GM12878 (cell line): ENCODE data around the gene ANKRD28. TPM values are rescaled to one million over a fixed set of nuclear protein-coding genes. Genes with fewer than 3 reads are reported as not detected.

Experiments used
- ATAC-seq: fragments of 200-7000 bp; cut with Tn5 transposase; 3 replicates; pipeline ENCODE4 v1.9.1; 2020; ENCODE audit warnings: mild to moderate bottlenecking, moderate library complexity
- BruUV-seq: library from RNA; stranded (reverse); fragments of 400-500 nt; replicated peaks from 2 replicates; lab custom pipeline; 2021; lab: Mats Ljungman, UMichigan
- CTCF ChIA-PET: fragments of 300-600 bp; sonication (Branson Sonifier 250); formaldehyde crosslinking; extraction: SDS; loops from one replicate; lab custom pipeline; 2021; ENCODE audit warnings: inconsistent platforms; lab: Yijun Ruan, JAX
- POLR2A ChIA-PET: fragments of 350-600 bp; formaldehyde crosslinking; extraction: SDS; loops from one replicate; lab custom pipeline; 2021; ENCODE audit warnings: inconsistent platforms; lab: Charles Lee
- RAD21 ChIA-PET: fragments of 300-600 bp; sonication (Branson Sonifier 250); formaldehyde crosslinking; loops from one replicate; lab custom pipeline; 2023; ENCODE audit warnings: antibody characterized with exemption; ENCODE audit not compliant: unreplicated experiment; lab: Charles Lee
- SMC1A ChIA-PET: fragments of 300-600 bp; sonication (Branson Sonifier 250); formaldehyde crosslinking; loops from one replicate; lab custom pipeline; 2023; ENCODE audit not compliant: unreplicated experiment, uncharacterized antibody; lab: Charles Lee
- DNase-seq: peaks from one replicate; pipeline ENCODE4 v3.0.0-alpha.2; 2011; ENCODE audit warnings: low read depth, low spot score
- FAIRE-seq: peaks from 3 replicates; lab custom pipeline; 2011; peaks lifted over from hg19 to GRCh38; lab: Jason Lieb, UNC
- H2AFZ ChIP-seq: 2 replicates; pipeline ENCODE4 v1.6.0; 2011; ENCODE audit warnings: low read depth, low read length, control low read depth; ENCODE audit not compliant: control insufficient read depth
- H3K27ac ChIP-seq: 2 replicates; pipeline ENCODE4 v1.5.1; 2011; ENCODE audit warnings: control low read depth; ENCODE audit not compliant: control insufficient read depth, insufficient read depth
- H3K27me3 ChIP-seq, 2 experiments: replicated peaks in 1 of 2; 2 replicates each; pipeline versions ENCODE4 v1.6.0 to v1.6.1; 2011; ENCODE audit warnings: low read length in 1 of 2; ENCODE audit not compliant: control insufficient read depth in 2 of 2, insufficient read depth in 2 of 2
- H3K36me3 ChIP-seq, 2 experiments: 2 replicates each; pipeline ENCODE4 v1.5.1; 2011; ENCODE audit warnings: low read length in 1 of 2; ENCODE audit not compliant: control insufficient read depth in 2 of 2, insufficient read depth in 2 of 2
- H3K4me1 ChIP-seq: 2 replicates; pipeline ENCODE4 v1.6.1; 2011; ENCODE audit warnings: mild to moderate bottlenecking, low read length, moderate library complexity, mixed read lengths; ENCODE audit not compliant: control insufficient read depth, insufficient read depth
- H3K4me2 ChIP-seq: 2 replicates; pipeline ENCODE4 v1.6.0; 2011; ENCODE audit warnings: control low read depth; ENCODE audit not compliant: control insufficient read depth, insufficient read depth
- H3K4me3 ChIP-seq: fragments of 200-600 bp; sonication (generic); 2 replicates; pipeline ENCODE4 v1.5.1; 2016
- H3K79me2 ChIP-seq: 2 replicates; pipeline ENCODE4 v1.6.0; 2011; ENCODE audit warnings: low read length; ENCODE audit not compliant: control insufficient read depth, insufficient read depth
- H3K9ac ChIP-seq: 2 replicates; pipeline ENCODE4 v1.8.0; 2011; ENCODE audit warnings: low read length, control low read depth, mixed read lengths; ENCODE audit not compliant: control insufficient read depth, insufficient read depth
- H3K9me3 ChIP-seq: replicated peaks from 3 replicates; pipeline ENCODE4 v1.5.1; 2011; ENCODE audit warnings: mild to moderate bottlenecking, low read length; ENCODE audit not compliant: control insufficient read depth, insufficient read depth
- H4K20me1 ChIP-seq: 2 replicates; pipeline ENCODE4 v1.6.0; 2011; ENCODE audit not compliant: control insufficient read depth, insufficient read depth
- BCL3 ChIP-seq: IDR thresholded peaks from 2 replicates; pipeline ENCODE4 v1.6.1; 2011; ENCODE audit warnings: borderline replicate concordance, low read depth, mild to moderate bottlenecking, moderate library complexity, low read length; ENCODE audit not compliant: insufficient read depth, poor library complexity, severe bottlenecking
- DPF2 ChIP-seq: fragments of 450-650 bp; IDR thresholded peaks from 2 replicates; pipeline ENCODE4 v1.6.1; 2017; ENCODE audit warnings: mild to moderate bottlenecking
- EED ChIP-seq: sonication (generic); IDR thresholded peaks from 2 replicates; pipeline ENCODE4 v1.6.1; 2016; ENCODE audit warnings: antibody characterized with exemption, low read depth
- FOS ChIP-seq: IDR thresholded peaks from 3 replicates; pipeline ENCODE4 v1.6.1; 2011; ENCODE audit warnings: borderline replicate concordance; ENCODE audit not compliant: insufficient read length; ENCODE audit errors: extremely low read depth
- KDM1A ChIP-seq: fragments of 200-600 bp; sonication (generic); IDR thresholded peaks from 2 replicates; pipeline ENCODE4 v1.6.1; 2016; ENCODE audit warnings: borderline replicate concordance
- MEF2B ChIP-seq: fragments of 450-650 bp; IDR thresholded peaks from 2 replicates; pipeline ENCODE4 v1.6.1; 2018; ENCODE audit warnings: mild to moderate bottlenecking, moderate library complexity; ENCODE audit not compliant: partially characterized antibody, poor library complexity, severe bottlenecking
- MYB ChIP-seq: fragments of 150-350 bp; IDR thresholded peaks from 2 replicates; pipeline ENCODE4 v1.6.1; 2014; ENCODE audit warnings: mild to moderate bottlenecking, low read depth, low read length, borderline replicate concordance
- MYC ChIP-seq: IDR thresholded peaks from 2 replicates; pipeline ENCODE4 v1.6.1; 2011; ENCODE audit warnings: mild to moderate bottlenecking, low read length, moderate library complexity, inconsistent platforms; ENCODE audit not compliant: insufficient read depth, insufficient replicate concordance, insufficient read length, severe bottlenecking
- NR2C2 ChIP-seq: IDR thresholded peaks from 2 replicates; pipeline ENCODE4 v1.6.1; 2011; ENCODE audit warnings: borderline replicate concordance, low read depth; ENCODE audit not compliant: control insufficient read depth, insufficient read length
- NR2F1 ChIP-seq: fragments of 450-650 bp; conservative IDR thresholded peaks from 2 replicates; pipeline ENCODE4 v1.6.1; 2017; ENCODE audit warnings: mild to moderate bottlenecking
- RAD21 ChIP-seq: IDR thresholded peaks from 2 replicates; pipeline ENCODE4 v1.6.1; 2011; ENCODE audit warnings: mild to moderate bottlenecking, low read depth, low read length, moderate library complexity; ENCODE audit not compliant: insufficient read depth
- RFX5 ChIP-seq: IDR thresholded peaks from 2 replicates; pipeline ENCODE4 v1.6.1; 2011; ENCODE audit warnings: low read depth, low read length, improper control_type of control experiment
- SPI1 ChIP-seq: IDR thresholded peaks from 2 replicates; pipeline ENCODE4 v1.6.1; 2011; ENCODE audit warnings: low read depth, mild to moderate bottlenecking, low read length, moderate library complexity, borderline replicate concordance; ENCODE audit not compliant: insufficient read depth
- TCF3 ChIP-seq: IDR thresholded peaks from 2 replicates; pipeline ENCODE4 v1.6.1; 2012; ENCODE audit warnings: low read depth, mild to moderate bottlenecking, low read length, borderline replicate concordance; ENCODE audit not compliant: insufficient read depth
- in situ Hi-C: fragments of 300-500 bp; cut with MboI; formaldehyde crosslinking; loops from 9 replicates; pipeline ENCODE4 v1.14.3; 2018; ENCODE audit warnings: mixed read lengths
- intact Hi-C: fragments of 100-400 bp; cut with micrococcal nuclease; formaldehyde crosslinking; loops from one replicate; pipeline ENCODE4 v1.14.2; 2022; ENCODE audit not compliant: unreplicated experiment
- polyA plus RNA-seq, 11 experiments: library from polyadenylated mRNA; depleted of rRNA in 4 of 11; unstranded in 6 of 11; stranded (reverse) in 5 of 11; fragments of >200 nt; fragmentation: Nextera tagmentation in 4 of 11; fragmentation: Illumina TruSeq in 1 of 11; extraction: Ambion mirVana in 4 of 11; extraction: Trizol in 1 of 11; gene quantifications; 1 replicate in 1 of 11; 2 replicates in 10 of 11; pipeline versions ENCODE4 v1.2.1 to v1.2.3, GENCODE V29; 2011 to 2016; ENCODE audit warnings: inconsistent platforms in 2 of 11, missing spikeins in 2 of 11, low read depth in 1 of 11
- total RNA-seq, 4 experiments: library from RNA; depleted of rRNA in 3 of 4; stranded (reverse); fragments of >200 nt in 3 of 4; fragmentation: Illumina TruSeq in 1 of 4; extraction: Trizol in 1 of 4; gene quantifications; 2 replicates each; pipeline versions ENCODE4 v1.2.1 to v1.2.3, GENCODE V29; 2013 to 2021
- TF ChIP-seq, protein P1 (sequence below): IDR thresholded peaks from 2 replicates; pipeline ENCODE4 v1.6.1; 2012; ENCODE audit warnings: mild to moderate bottlenecking, low read depth, low read length
- TF ChIP-seq, protein P2 (sequence below), 3 experiments: IDR thresholded peaks in 2 of 3; conservative IDR thresholded peaks in 1 of 3; 2 replicates each; pipeline ENCODE4 v1.5.1; 2011; ENCODE audit warnings: low read depth in 3 of 3, low read length in 3 of 3, mild to moderate bottlenecking in 3 of 3, control low read depth in 2 of 3, moderate library complexity in 2 of 3, inconsistent platforms in 1 of 3, mixed read lengths in 1 of 3; ENCODE audit not compliant: control insufficient read depth in 2 of 3, insufficient read depth in 1 of 3; ENCODE audit errors: extremely low read depth in 1 of 3

The ANKRD28 gene
- total and polyA plus RNA-seq, 10 of the 15 experiments (the other 5 are each of a cell fraction or from before 2014, with no cell fraction given): 11.2 to 105 (median 38.3) TPM

DNA sequence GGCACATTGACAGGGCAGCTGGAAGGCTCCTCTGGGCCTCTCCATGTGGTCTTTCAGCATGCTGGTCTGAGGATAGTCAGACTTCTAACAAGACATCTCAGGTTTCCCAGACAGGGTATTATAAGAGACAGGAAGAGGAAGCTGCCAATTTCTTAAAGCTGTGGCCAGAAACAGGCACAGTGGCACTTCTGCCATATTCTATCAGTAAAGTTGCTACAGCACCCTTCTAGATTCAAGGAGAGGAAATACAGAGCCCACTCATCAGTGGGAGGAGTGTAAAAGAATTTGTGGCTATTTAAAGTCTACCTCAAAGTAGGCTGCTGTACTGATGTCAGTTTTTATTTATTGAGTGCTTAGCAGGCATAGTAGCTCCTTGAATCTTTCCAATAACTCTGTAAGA lies 140.8 kb downstream of the ANKRD28 start:
- CTCF ChIA-PET: interaction anchor here (0.7 to 1.0 kb wide), 3 partner anchors 9 to 26 kb away, joined by 3 to 6 read pairs (median 3); no protein-coding TSS in a partner anchor
- peaks cover 13% of the 10 kb centered on the region for H3K9me3 ChIP-seq
- TF ChIP-seq SPI1 (no peak), RFX5 (no peak), TCF3 (no peak), MYB (no peak), KDM1A (no peak), MYC (no peak), NR2F1 (no peak), MEF2B (no peak), RAD21 (no peak), FOS (no peak), EED (no peak), NR2C2 (no peak), DPF2 (no peak), BCL3 (no peak)
- TF ChIP-seq, protein P1, sequence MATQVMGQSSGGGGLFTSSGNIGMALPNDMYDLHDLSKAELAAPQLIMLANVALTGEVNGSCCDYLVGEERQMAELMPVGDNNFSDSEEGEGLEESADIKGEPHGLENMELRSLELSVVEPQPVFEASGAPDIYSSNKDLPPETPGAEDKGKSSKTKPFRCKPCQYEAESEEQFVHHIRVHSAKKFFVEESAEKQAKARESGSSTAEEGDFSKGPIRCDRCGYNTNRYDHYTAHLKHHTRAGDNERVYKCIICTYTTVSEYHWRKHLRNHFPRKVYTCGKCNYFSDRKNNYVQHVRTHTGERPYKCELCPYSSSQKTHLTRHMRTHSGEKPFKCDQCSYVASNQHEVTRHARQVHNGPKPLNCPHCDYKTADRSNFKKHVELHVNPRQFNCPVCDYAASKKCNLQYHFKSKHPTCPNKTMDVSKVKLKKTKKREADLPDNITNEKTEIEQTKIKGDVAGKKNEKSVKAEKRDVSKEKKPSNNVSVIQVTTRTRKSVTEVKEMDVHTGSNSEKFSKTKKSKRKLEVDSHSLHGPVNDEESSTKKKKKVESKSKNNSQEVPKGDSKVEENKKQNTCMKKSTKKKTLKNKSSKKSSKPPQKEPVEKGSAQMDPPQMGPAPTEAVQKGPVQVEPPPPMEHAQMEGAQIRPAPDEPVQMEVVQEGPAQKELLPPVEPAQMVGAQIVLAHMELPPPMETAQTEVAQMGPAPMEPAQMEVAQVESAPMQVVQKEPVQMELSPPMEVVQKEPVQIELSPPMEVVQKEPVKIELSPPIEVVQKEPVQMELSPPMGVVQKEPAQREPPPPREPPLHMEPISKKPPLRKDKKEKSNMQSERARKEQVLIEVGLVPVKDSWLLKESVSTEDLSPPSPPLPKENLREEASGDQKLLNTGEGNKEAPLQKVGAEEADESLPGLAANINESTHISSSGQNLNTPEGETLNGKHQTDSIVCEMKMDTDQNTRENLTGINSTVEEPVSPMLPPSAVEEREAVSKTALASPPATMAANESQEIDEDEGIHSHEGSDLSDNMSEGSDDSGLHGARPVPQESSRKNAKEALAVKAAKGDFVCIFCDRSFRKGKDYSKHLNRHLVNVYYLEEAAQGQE: no peak
- TF ChIP-seq, protein P2, sequence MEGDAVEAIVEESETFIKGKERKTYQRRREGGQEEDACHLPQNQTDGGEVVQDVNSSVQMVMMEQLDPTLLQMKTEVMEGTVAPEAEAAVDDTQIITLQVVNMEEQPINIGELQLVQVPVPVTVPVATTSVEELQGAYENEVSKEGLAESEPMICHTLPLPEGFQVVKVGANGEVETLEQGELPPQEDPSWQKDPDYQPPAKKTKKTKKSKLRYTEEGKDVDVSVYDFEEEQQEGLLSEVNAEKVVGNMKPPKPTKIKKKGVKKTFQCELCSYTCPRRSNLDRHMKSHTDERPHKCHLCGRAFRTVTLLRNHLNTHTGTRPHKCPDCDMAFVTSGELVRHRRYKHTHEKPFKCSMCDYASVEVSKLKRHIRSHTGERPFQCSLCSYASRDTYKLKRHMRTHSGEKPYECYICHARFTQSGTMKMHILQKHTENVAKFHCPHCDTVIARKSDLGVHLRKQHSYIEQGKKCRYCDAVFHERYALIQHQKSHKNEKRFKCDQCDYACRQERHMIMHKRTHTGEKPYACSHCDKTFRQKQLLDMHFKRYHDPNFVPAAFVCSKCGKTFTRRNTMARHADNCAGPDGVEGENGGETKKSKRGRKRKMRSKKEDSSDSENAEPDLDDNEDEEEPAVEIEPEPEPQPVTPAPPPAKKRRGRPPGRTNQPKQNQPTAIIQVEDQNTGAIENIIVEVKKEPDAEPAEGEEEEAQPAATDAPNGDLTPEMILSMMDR (IDR thresholded peaks at IDR 0.05 in 2 of 3, conservative IDR thresholded peaks at IDR 0.05 in 1 of 3; ENCODE audit: control insufficient read depth in 2 of 3, extremely low read depth in 1 of 3, insufficient read depth in 1 of 3, low read depth in 3 of 3, low read length in 3 of 3): no peak

More for the DNA sequence above, 140.8 kb downstream of the ANKRD28 start:
- Histone ChIP-seq H3K4me2 (no peak overlapping the region), H3K9ac (no peak overlapping the region), H3K4me1 (no peaks in the 10 kb centered on the region), H3K79me2 (no peaks in the 10 kb centered on the region), H3K4me3 (no peak overlapping the region), H3K27me3 (no peaks in the 10 kb centered on the region), H2AFZ (no peak overlapping the region), H3K27ac (no peak overlapping the region), H4K20me1 (no peaks in the 10 kb centered on the region), H3K36me3 (no peaks in the 10 kb centered on the region)
- no TSS peak for BruUV-seq
- in situ Hi-C loops: no loop called here
- ChIA-PET POLR2A (interaction anchor here (0.9 to 2.3 kb wide), 3 partner anchors 8 to 18 kb away, joined by 3 to 8 read pairs (median 3); no protein-coding TSS in a partner anchor), SMC1A (interaction anchor here (0.9 to 2.0 kb wide), 5 partner anchors 9 to 56 kb away, joined by 3 to 8 read pairs (median 5); no protein-coding TSS in a partner anchor), RAD21 (interaction anchor here (1.0 to 1.4 kb wide), 3 partner anchors 9 to 155 kb away, joined by 3 to 4 read pairs (median 4); no protein-coding TSS in a partner anchor)
- intact Hi-C loops: no loop called here
- FAIRE-seq (no peak), ATAC-seq (no peak), DNase-seq (no peak)
